K562 (cell line): Measurements from ENCODE around the gene PARD3. TPM values are rescaled to one million over a fixed set of nuclear protein-coding genes. Genes with fewer than 3 reads are reported as not detected.

Source experiments
- ATAC-seq: fragments of 200-7000 bp; cut with Tn5 transposase; 3 replicates; pipeline ENCODE4 v1.9.1; 2020; ENCODE audit warnings: moderate library complexity
- BruUV-seq: library from RNA; stranded (reverse); fragments of 400-500 nt; replicated peaks from 2 replicates; lab custom pipeline; 2021; lab: Mats Ljungman, UMichigan
- CTCF ChIA-PET: fragments of 300-600 bp; formaldehyde crosslinking; extraction: SDS; loops from one replicate; lab custom pipeline; 2021; ENCODE audit warnings: low intra/inter-chr PET ratio; lab: Yijun Ruan, JAX
- POLR2A ChIA-PET: fragments of 300-600, 350-650 bp; sonication (Branson Sonifier 250); formaldehyde crosslinking; extraction: SDS; loops from one replicate; lab custom pipeline; 2021; ENCODE audit warnings: antibody characterized with exemption, inconsistent platforms; lab: Yijun Ruan, JAX
- DNase-seq, 4 experiments: peaks; one replicate each; pipeline versions ENCODE4 v3.0.0 to v3.0.0-alpha.2; 2011 to 2018; ENCODE audit warnings: low spot score in 3 of 4, mixed read lengths in 3 of 4; ENCODE audit errors: extremely low read depth in 1 of 4
- FAIRE-seq: peaks from 2 replicates; lab custom pipeline; 2011; peaks lifted over from hg19 to GRCh38; lab: Jason Lieb, UNC
- H2AFZ ChIP-seq: 2 replicates; pipeline ENCODE4 v1.6.0; 2011; ENCODE audit warnings: low read depth, low read length, control low read depth, inconsistent platforms
- H3K27ac ChIP-seq: fragments of 200-600 bp; 3 replicates; pipeline ENCODE4 v1.8.0; 2011; ENCODE audit warnings: low read depth, mild to moderate bottlenecking, control low read depth, inconsistent platforms, low read length, moderate library complexity, mixed read lengths; ENCODE audit errors: extremely low read depth
- H3K27me3 ChIP-seq, 2 experiments: fragments of 300-600 bp in 1 of 2; 2 replicates in 1 of 2; 3 replicates in 1 of 2; pipeline versions ENCODE4 v1.6.0 to v1.8.0; 2011; ENCODE audit warnings: inconsistent platforms in 2 of 2, low read length in 2 of 2, mild to moderate bottlenecking in 1 of 2, mixed read lengths in 1 of 2, moderate library complexity in 1 of 2; ENCODE audit not compliant: control insufficient read depth in 2 of 2, insufficient read depth in 2 of 2
- H3K36me3 ChIP-seq: fragments of 300-600 bp; 3 replicates; pipeline ENCODE4 v1.8.0; 2011; ENCODE audit warnings: mild to moderate bottlenecking, low read length, inconsistent platforms; ENCODE audit not compliant: control insufficient read depth, insufficient read depth
- H3K4me1 ChIP-seq, 2 experiments: fragments of 200-600 bp in 1 of 2; replicated peaks in 1 of 2; 2 replicates in 1 of 2; 3 replicates in 1 of 2; pipeline versions ENCODE4 v1.5.1 to v1.8.0; 2011; ENCODE audit warnings: inconsistent platforms in 2 of 2, low read length in 2 of 2, mild to moderate bottlenecking in 1 of 2, mixed read lengths in 1 of 2, moderate library complexity in 1 of 2; ENCODE audit not compliant: control insufficient read depth in 2 of 2, insufficient read depth in 2 of 2
- H3K4me2 ChIP-seq: 2 replicates; pipeline ENCODE4 v1.6.1; 2011; ENCODE audit warnings: low read length, control low read depth, inconsistent platforms, mixed read lengths; ENCODE audit not compliant: insufficient read depth
- H3K4me3 ChIP-seq: fragments of 200-600 bp; sonication (generic), shearing (Covaris generic); 2 replicates; pipeline ENCODE4 v1.5.1; 2016; ENCODE audit warnings: control low read depth, inconsistent platforms
- H3K79me2 ChIP-seq: fragments of 200-600 bp; 3 replicates; pipeline ENCODE4 v1.8.0; 2011; ENCODE audit warnings: low read length, inconsistent platforms; ENCODE audit not compliant: control insufficient read depth, insufficient read depth
- H3K9ac ChIP-seq, 2 experiments: 2 replicates each; pipeline versions ENCODE4 v1.6.0 to v1.6.1; 2011; ENCODE audit warnings: low read depth in 2 of 2, low read length in 2 of 2, control low read depth in 1 of 2, inconsistent platforms in 1 of 2, mild to moderate bottlenecking in 1 of 2, mixed read lengths in 1 of 2; ENCODE audit not compliant: insufficient read depth in 1 of 2
- H3K9me1 ChIP-seq: one replicate; pipeline ENCODE4 v1.6.0; 2011; ENCODE audit warnings: inconsistent platforms, mild to moderate bottlenecking, low read length, moderate library complexity; ENCODE audit not compliant: control insufficient read depth, insufficient read depth
- H3K9me3 ChIP-seq: replicated peaks from 2 replicates; pipeline ENCODE4 v1.5.1; 2011; ENCODE audit warnings: low read depth, low read length, inconsistent platforms; ENCODE audit not compliant: control insufficient read depth, insufficient read depth
- H4K20me1 ChIP-seq: replicated peaks from 2 replicates; pipeline ENCODE4 v1.6.1; 2011; ENCODE audit warnings: low read length, inconsistent platforms, mixed read lengths; ENCODE audit not compliant: control insufficient read depth, insufficient read depth
- CEBPB ChIP-seq: fragments of 450-650 bp; IDR thresholded peaks from 2 replicates; pipeline ENCODE4 v1.6.1; 2016; ENCODE audit warnings: missing genetic modification characterization, missing compliant biosample characterization
- CEBPG ChIP-seq, 3 experiments: fragments of 200-800 bp in 1 of 3; sonication (Bioruptor generic) in 1 of 3; sonication (generic) in 1 of 3; formaldehyde crosslinking in 1 of 3; IDR thresholded peaks in 2 of 3; conservative IDR thresholded peaks in 1 of 3; 2 replicates each; pipeline versions ENCODE4 v1.6.1 to v1.8.0; 2016 to 2022; ENCODE audit warnings: missing compliant biosample characterization in 2 of 3, missing genetic modification characterization in 2 of 3, mild to moderate bottlenecking in 1 of 3, missing genetic modification reagents in 1 of 3
- RAD21 ChIP-seq, 2 experiments: fragments of 250-450 bp in 1 of 2; fragments of 450-650 bp in 1 of 2; sonication (Bioruptor Pico) in 1 of 2; formaldehyde crosslinking in 1 of 2; IDR thresholded peaks in 1 of 2; conservative IDR thresholded peaks in 1 of 2; 2 replicates each; pipeline versions ENCODE4 v1.4.0 to v1.8.0; 2020 to 2022; ENCODE audit warnings: mild to moderate bottlenecking in 2 of 2, moderate library complexity in 1 of 2
- RBM15 ChIP-seq: fragments of 200-400 bp; formaldehyde crosslinking; IDR thresholded peaks from 2 replicates; pipeline ENCODE4 v1.6.1; 2018; ENCODE audit warnings: mild to moderate bottlenecking, low read length, moderate library complexity; ENCODE audit not compliant: insufficient read depth
- ZNF740 ChIP-seq, 3 experiments: fragments of 200-800 bp in 1 of 3; sonication (Bioruptor generic) in 1 of 3; sonication (generic) in 1 of 3; formaldehyde crosslinking in 1 of 3; IDR thresholded peaks; 2 replicates each; pipeline versions ENCODE4 v1.6.1 to v1.8.0; 2016 to 2022; ENCODE audit warnings: mild to moderate bottlenecking in 2 of 3, missing compliant biosample characterization in 2 of 3, missing genetic modification characterization in 2 of 3, missing genetic modification reagents in 1 of 3
- WGBS: fragments of 100-300 bp; shearing (Covaris generic); methylation state at CpG from one replicate; pipeline ENCODE4 v1.1.6; 2016; ENCODE audit warnings: low coverage, mixed read lengths; ENCODE audit not compliant: insufficient coverage; ENCODE audit errors: missing lambda C conversion rate; 5-methylcytosine and 5-hydroxymethylcytosine counted together
- in situ Hi-C: fragments of 300-500 bp; cut with MboI; formaldehyde crosslinking; loops from 4 replicates; pipeline ENCODE4 v1.15.0; 2018; ENCODE audit warnings: inconsistent platforms, mixed read lengths
- intact Hi-C: fragments of 100-400 bp; cut with micrococcal nuclease; formaldehyde crosslinking; loops from 2 replicates; pipeline ENCODE4 v1.14.2; 2022
- polyA plus RNA-seq, 8 experiments: library from polyadenylated mRNA; depleted of rRNA in 4 of 8; stranded (reverse) in 5 of 8; unstranded in 3 of 8; fragments of >200 nt; fragmentation: Nextera tagmentation in 2 of 8; fragmentation: Illumina TruSeq in 1 of 8; extraction: Ambion mirVana in 2 of 8; extraction: Trizol in 1 of 8; gene quantifications; 2 replicates each; pipeline versions ENCODE4 v1.2.1 to v1.2.3, GENCODE V29; 2011 to 2014; ENCODE audit warnings: inconsistent platforms in 1 of 8, missing spikeins in 1 of 8
- total RNA-seq, 7 experiments: library from RNA; depleted of rRNA in 6 of 7; stranded (reverse); fragments of >200 nt in 6 of 7; fragmentation: Illumina TruSeq in 2 of 7; extraction: Trizol in 2 of 7; gene quantifications; 2 replicates each; pipeline versions ENCODE4 v1.2.1 to v1.2.3, GENCODE V29; 2011 to 2021; ENCODE audit warnings: low replicate concordance in 1 of 7
- TF ChIP-seq, protein P1 (sequence below): fragments of 450-650 bp; IDR thresholded peaks from 2 replicates; pipeline ENCODE4 v1.6.1; 2018; ENCODE audit warnings: mild to moderate bottlenecking, low read depth; ENCODE audit not compliant: partially characterized antibody
- TF ChIP-seq, protein P2 (sequence below): fragments of 450-650 bp; IDR thresholded peaks from 2 replicates; pipeline ENCODE4 v1.6.1; 2016; ENCODE audit warnings: borderline replicate concordance

The PARD3 gene
- total and polyA plus RNA-seq, 9 of the 15 experiments (the other 6 are each of a cell fraction or from before 2014, with no cell fraction given): 2.7 to 11.7 (median 7.7) TPM

GRCh38 chr10:34235164-34235832 is 579.8 kb downstream of the PARD3 start (continued):
- TF ChIP-seq, protein P1, sequence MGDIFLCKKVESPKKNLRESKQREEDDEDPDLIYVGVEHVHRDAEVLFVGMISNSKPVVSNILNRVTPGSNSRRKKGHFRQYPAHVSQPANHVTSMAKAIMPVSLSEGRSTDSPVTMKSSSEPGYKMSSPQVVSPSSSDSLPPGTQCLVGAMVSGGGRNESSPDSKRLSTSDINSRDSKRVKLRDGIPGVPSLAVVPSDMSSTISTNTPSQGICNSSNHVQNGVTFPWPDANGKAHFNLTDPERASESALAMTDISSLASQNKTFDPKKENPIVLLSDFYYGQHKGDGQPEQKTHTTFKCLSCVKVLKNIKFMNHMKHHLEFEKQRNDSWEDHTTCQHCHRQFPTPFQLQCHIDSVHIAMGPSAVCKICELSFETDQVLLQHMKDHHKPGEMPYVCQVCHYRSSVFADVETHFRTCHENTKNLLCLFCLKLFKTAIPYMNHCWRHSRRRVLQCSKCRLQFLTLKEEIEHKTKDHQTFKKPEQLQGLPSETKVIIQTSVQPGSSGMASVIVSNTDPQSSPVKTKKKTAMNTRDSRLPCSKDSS: no peak
- TF ChIP-seq RBM15: no peak
- TF ChIP-seq, protein P2, sequence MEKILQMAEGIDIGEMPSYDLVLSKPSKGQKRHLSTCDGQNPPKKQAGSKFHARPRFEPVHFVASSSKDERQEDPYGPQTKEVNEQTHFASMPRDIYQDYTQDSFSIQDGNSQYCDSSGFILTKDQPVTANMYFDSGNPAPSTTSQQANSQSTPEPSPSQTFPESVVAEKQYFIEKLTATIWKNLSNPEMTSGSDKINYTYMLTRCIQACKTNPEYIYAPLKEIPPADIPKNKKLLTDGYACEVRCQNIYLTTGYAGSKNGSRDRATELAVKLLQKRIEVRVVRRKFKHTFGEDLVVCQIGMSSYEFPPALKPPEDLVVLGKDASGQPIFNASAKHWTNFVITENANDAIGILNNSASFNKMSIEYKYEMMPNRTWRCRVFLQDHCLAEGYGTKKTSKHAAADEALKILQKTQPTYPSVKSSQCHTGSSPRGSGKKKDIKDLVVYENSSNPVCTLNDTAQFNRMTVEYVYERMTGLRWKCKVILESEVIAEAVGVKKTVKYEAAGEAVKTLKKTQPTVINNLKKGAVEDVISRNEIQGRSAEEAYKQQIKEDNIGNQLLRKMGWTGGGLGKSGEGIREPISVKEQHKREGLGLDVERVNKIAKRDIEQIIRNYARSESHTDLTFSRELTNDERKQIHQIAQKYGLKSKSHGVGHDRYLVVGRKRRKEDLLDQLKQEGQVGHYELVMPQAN: no peak

DNA sequence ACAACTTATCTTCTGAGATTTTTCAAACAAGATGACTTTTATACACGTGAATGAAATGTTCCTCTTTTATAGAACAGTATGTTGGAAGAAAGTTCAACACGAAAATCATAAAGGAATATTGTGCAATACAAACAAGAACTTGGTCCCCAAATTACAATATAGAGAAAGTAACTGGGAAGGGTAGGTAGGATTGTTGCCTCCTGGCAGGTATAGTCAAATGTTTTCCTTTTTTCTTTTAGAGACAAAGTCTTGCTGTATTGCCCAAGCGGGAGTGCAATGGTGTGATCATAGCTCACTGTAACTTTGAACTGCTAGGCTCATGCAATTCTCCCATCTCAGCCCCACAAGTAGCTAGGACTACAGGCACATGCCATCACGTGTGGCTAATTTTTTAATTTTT is 582.6 kb downstream of the PARD3 start:
- H3K9ac ChIP-seq: no peak overlapping the region

More for the DNA sequence above, 582.6 kb downstream of the PARD3 start:
- WGBS: 3% methylated on average over 4 of the region's 4 CpGs
- ATAC-seq: no peak
- no TSS peak for BruUV-seq
- H3K27me3 ChIP-seq: no peaks in the 10 kb centered on the region
- no peaks in the 10 kb centered on the region for H3K9me1 ChIP-seq
- H3K4me3 ChIP-seq: no peak overlapping the region
- H3K27ac ChIP-seq: no peak overlapping the region
- CTCF ChIA-PET: no interaction called here
- no peak overlapping the region for H3K4me2 ChIP-seq
- H3K79me2 ChIP-seq: no peaks in the 10 kb centered on the region
- intact Hi-C loops (no loop called here), in situ Hi-C loops (no loop called here)
- TF ChIP-seq ZNF740 (CRISPR knock-in tag; IDR thresholded peaks at IDR 0.05): no peak
- no peak for TF ChIP-seq ZNF740 (tag; IDR thresholded peaks at IDR 0.05)
- TF ChIP-seq CEBPB (tag): peak; percentile 69
- no peak for TF ChIP-seq CEBPG (CRISPR knock-in tag; IDR thresholded peaks at IDR 0.05)
- TF ChIP-seq CEBPG (tag; conservative IDR thresholded peaks at IDR 0.05 in 1 of 2, IDR thresholded peaks at IDR 0.05 in 1 of 2): peak; percentile 56 to 70; a peak in 3 of 4 replicates
- no peak for TF ChIP-seq RAD21 (CRISPR knock-in tag; conservative IDR thresholded peaks at IDR 0.05 in 1 of 2, IDR thresholded peaks at IDR 0.05 in 1 of 2)
- TF ChIP-seq, all 486 proteins: peak for 2
- POLR2A ChIA-PET: no interaction called here
- Histone ChIP-seq H2AFZ (no peak overlapping the region), H4K20me1 (no peaks in the 10 kb centered on the region), H3K36me3 (no peaks in the 10 kb centered on the region), H3K9me3 (no peaks in the 10 kb centered on the region), H3K4me1 (no peaks in the 10 kb centered on the region)
- FAIRE-seq: no peak
- DNase-seq: no peak
